ENCODE data around the gene DCHS1.

Gene DCHS1

DNA sequence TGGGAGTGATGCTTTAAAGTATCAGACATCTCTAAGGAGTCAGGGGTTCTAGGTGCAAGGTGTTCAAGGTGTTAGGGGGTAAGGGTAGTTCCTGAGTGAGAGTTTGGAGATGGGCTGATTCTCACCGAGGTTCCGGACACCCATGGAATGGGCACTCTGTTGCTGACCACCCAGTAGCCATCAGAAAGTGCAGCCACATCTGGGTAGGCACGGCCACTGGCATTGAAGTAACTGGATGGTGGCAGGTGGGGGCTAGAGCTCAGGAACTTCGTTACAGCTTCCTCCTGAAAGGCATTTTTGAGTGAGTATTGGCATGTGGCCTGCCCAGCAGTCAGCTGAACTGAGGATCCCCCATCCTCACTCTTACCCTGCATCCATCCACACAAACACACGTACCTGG is 40.6 kb downstream of the DCHS1 start:
- no peaks in the 10 kb centered on the region for H3K9me3 ChIP-seq (ENCODE audit: control insufficient read depth in 1 of 2, low read length in 2 of 2)
- H3K9ac ChIP-seq (ENCODE audit: low read depth in 1 of 2, low read length in 2 of 2), result no peak overlapping the region
- H3K27me3 ChIP-seq (ENCODE audit: control insufficient read depth in 1 of 2, insufficient read depth in 2 of 2, low read length in 2 of 2), result no peaks in the 10 kb centered on the region
- H3K36me3 ChIP-seq (ENCODE audit: control insufficient read depth in 1 of 2, insufficient read depth in 2 of 2, low read length in 2 of 2), result peaks cover 32 to 43% of the 10 kb centered on the region in 2 donors
- H3K4me1 ChIP-seq (ENCODE audit: control insufficient read depth in 1 of 2, insufficient read depth in 2 of 2, low read length in 2 of 2), result peaks cover 38 to 42% of the 10 kb centered on the region in 2 donors
- no peak overlapping the region for H3K27ac ChIP-seq (ENCODE audit: low read depth, low read length)
- no peak overlapping the region for H3K4me3 ChIP-seq (ENCODE audit: low read depth in 1 of 2, low read length in 2 of 2)

DNA sequence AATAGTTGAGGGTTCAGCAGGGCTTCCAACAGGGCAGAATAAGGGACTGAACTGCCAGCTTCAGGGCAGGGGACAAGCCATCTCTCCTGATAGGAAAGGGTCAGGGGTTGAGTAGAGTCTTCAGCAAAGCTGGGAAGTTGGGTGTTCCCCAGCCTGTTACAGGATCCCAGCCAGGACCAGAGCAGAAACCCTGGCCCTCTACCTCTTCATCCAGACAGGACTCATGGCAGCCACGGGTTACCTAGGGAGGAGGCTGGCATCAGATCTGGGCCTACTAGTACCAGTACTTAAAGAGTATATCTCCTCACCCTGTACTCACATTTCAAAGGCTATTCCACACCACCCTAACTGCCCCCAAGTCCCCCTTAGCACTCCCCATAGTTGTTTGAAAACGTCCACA is 41.2 kb downstream of the DCHS1 start:
- H3K27me3 ChIP-seq (ENCODE audit: control insufficient read depth in 1 of 2, insufficient read depth in 2 of 2, low read length in 2 of 2), result no peaks in the 10 kb centered on the region
- H3K27ac ChIP-seq (ENCODE audit: low read depth, low read length), result no peak overlapping the region
- H3K9ac ChIP-seq (ENCODE audit: low read depth in 1 of 2, low read length in 2 of 2), result no peak overlapping the region
- peaks cover 35 to 42% of the 10 kb centered on the region in 2 donors for H3K4me1 ChIP-seq (ENCODE audit: control insufficient read depth in 1 of 2, insufficient read depth in 2 of 2, low read length in 2 of 2)
- H3K9me3 ChIP-seq (ENCODE audit: control insufficient read depth in 1 of 2, low read length in 2 of 2), result no peaks in the 10 kb centered on the region
- peaks cover 38 to 49% of the 10 kb centered on the region in 2 donors for H3K36me3 ChIP-seq (ENCODE audit: control insufficient read depth in 1 of 2, insufficient read depth in 2 of 2, low read length in 2 of 2)
- H3K4me3 ChIP-seq (ENCODE audit: low read depth in 1 of 2, low read length in 2 of 2), result no peak overlapping the region

DNA sequence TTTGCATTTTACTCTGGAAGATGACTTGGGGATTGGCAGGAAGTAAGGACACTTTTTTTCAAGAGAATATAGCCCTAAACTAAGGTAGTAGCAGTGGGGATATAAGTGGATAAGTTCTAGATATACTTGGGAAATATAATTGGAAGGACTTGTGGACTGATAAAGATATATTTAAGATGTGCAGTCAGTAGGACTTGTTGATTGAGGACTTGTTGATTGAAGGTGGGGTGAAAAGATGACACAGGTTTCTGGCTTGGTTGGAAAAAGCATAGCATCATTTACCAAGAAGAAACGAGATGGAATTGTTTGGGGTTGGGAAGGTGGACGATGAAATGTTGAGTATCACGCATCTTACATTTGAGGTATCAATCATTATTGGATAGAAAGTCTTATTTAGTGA is 42.1 kb downstream of the DCHS1 start:
- Histone ChIP-seq H3K4me1 (ENCODE audit: control insufficient read depth in 1 of 2, insufficient read depth in 2 of 2, low read length in 2 of 2) (peaks cover 35 to 44% of the 10 kb centered on the region in 2 donors), H3K9ac (ENCODE audit: low read depth in 1 of 2, low read length in 2 of 2) (peak overlapping the region in 1 of 2 donors; percentile 98)

DNA sequence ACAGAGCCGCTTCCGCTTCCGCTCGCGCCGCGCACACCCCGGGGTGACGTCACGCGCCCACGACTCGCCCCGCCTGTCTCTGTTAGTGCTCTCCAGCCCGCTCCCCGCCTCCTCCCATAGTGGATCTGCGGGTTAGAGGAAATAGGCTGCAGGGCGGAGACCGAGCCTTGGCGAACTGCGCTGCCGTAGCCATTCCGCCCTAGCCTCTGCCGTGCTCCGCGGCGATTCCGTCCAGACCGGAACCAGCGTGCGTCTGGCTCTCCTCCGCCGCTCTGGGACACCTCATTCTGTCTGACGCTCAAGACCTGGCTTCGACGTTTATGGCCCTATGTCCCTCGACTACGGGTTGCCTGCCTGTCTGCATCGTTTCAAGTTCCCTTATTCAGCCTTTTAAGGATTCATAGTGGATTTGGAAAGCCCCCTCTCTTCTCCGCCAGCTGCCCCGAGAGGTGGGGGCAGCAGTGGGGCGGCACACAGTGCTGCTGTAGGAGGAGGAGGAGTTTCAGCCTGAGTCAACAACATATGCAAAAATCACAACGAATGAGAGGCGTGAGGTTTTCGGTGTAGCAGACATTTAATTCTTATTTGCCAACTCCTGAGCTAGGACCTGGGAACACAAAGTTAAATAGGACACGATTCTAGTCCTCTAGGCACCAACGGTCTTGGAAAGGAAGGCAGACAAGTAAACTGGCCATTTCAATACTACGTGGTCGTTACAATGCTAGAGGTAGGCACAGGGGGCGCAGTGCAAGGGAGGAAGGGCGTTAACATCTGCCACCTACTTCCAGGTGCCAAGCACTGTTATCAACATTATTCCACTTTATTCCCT is 43.2 kb downstream of the DCHS1 start, which contains the start of gene TAF10:
Gene TAF10, minus strand, starts transcription at position 4 of the 829 bp plus-strand sequence. CDS start 27 bp downstream, outside the sequence.
- Histone ChIP-seq H3K9me3 (ENCODE audit: control insufficient read depth in 1 of 2, low read length in 2 of 2) (no peaks in the 10 kb centered on the region), H3K4me3 (ENCODE audit: low read depth in 1 of 2, low read length in 2 of 2) (peak within 1 kb of the TSS; percentile 87 to 88), H3K27me3 (ENCODE audit: control insufficient read depth in 1 of 2, insufficient read depth in 2 of 2, low read length in 2 of 2) (no peaks in the 10 kb centered on the region), H3K27ac (ENCODE audit: low read depth, low read length) (peak within 1 kb of the TSS; percentile 99), H3K36me3 (ENCODE audit: control insufficient read depth in 1 of 2, insufficient read depth in 2 of 2, low read length in 2 of 2) (peaks cover 55 to 68% of the 10 kb centered on the region in 2 donors), H3K4me1 (ENCODE audit: control insufficient read depth in 1 of 2, insufficient read depth in 2 of 2, low read length in 2 of 2) (peaks cover 34 to 44% of the 10 kb centered on the region in 2 donors), H3K9ac (ENCODE audit: low read depth in 1 of 2, low read length in 2 of 2) (peak within 1 kb of the TSS; percentile 98 to 100)

More for the DNA sequence above, 42.1 kb downstream of the DCHS1 start:
- H3K9me3 ChIP-seq (ENCODE audit: control insufficient read depth in 1 of 2, low read length in 2 of 2), result no peaks in the 10 kb centered on the region
- no peaks in the 10 kb centered on the region for H3K27me3 ChIP-seq (ENCODE audit: control insufficient read depth in 1 of 2, insufficient read depth in 2 of 2, low read length in 2 of 2)
- H3K4me3 ChIP-seq (ENCODE audit: low read depth in 1 of 2, low read length in 2 of 2), result peak overlapping the region in 1 of 2 donors; percentile 88
- H3K36me3 ChIP-seq (ENCODE audit: control insufficient read depth in 1 of 2, insufficient read depth in 2 of 2, low read length in 2 of 2), result peaks cover 47 to 59% of the 10 kb centered on the region in 2 donors
- peak overlapping the region; percentile 99 for H3K27ac ChIP-seq (ENCODE audit: low read depth, low read length)

DNA sequence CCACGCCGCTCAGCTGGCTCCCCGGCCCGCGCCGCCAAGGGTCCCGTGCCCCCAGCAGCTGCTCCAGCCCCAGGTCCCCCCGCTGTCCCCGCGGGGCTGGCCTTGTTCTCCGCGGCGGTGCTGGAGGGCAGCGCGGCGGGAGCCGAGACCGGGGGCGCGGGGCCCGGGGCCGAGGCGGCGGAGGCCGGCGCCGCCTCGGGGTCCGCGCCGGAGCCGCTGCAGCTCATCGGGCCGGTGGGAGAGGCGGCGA is 43.7 kb downstream of the DCHS1 start:
- Histone ChIP-seq H3K36me3 (ENCODE audit: control insufficient read depth in 1 of 2, insufficient read depth in 2 of 2, low read length in 2 of 2) (peaks cover 55 to 66% of the 10 kb centered on the region in 2 donors), H3K9ac (ENCODE audit: low read depth in 1 of 2, low read length in 2 of 2) (peak overlapping the region; percentile 86 to 87), H3K27me3 (ENCODE audit: control insufficient read depth in 1 of 2, insufficient read depth in 2 of 2, low read length in 2 of 2) (no peaks in the 10 kb centered on the region), H3K27ac (ENCODE audit: low read depth, low read length) (peak overlapping the region; percentile 85), H3K9me3 (ENCODE audit: control insufficient read depth in 1 of 2, low read length in 2 of 2) (no peaks in the 10 kb centered on the region), H3K4me3 (ENCODE audit: low read depth in 1 of 2, low read length in 2 of 2) (peak overlapping the region; percentile 87), H3K4me1 (ENCODE audit: control insufficient read depth in 1 of 2, insufficient read depth in 2 of 2, low read length in 2 of 2) (peaks cover 34 to 46% of the 10 kb centered on the region in 2 donors)

DNA sequence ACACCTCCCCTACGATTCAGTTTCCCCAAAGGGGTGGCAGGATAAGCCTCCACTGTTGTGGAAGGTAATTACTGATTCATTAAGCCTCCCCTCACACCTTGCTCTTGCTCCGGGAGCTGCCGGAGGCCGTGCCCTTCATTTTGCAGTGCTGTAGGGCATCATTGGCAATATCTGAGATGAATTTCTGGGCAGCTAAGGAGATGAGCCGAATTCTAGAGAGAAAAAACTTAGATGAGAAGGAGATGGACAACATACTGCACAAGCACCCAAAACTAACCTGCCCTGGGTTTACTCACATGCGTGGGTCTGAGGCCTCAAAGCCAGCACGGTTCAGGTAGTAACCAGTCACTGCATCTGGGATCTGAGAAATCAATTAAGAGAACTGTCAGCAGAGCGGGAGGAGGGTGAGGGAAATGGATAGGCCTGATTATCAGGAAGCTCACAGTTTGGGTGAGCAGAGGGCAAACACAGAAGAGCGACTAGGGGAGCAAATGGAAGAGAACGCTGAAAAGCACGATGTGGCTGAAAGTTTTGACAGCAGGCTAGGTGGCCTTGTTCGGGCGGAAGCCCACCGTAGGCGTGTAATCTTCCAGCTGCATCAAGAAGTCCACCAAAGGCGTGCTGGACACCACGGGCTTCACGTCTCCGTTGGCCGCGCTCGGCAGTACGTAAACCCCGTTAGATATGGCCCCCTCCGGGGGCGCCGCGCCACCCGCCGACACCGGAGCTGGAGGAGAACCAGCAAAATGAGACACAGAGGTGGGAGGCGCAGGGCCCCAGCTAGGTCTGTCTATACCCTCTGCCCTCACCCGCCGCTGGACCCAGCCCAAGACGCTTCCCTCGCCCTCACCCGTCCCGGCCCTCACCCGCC is 44.3 kb downstream of the DCHS1 start:
- no peaks in the 10 kb centered on the region for H3K9me3 ChIP-seq (ENCODE audit: control insufficient read depth in 1 of 2, low read length in 2 of 2)
- H3K27me3 ChIP-seq (ENCODE audit: control insufficient read depth in 1 of 2, insufficient read depth in 2 of 2, low read length in 2 of 2), result no peaks in the 10 kb centered on the region
- peak overlapping the region; percentile 86 to 87 for H3K9ac ChIP-seq (ENCODE audit: low read depth in 1 of 2, low read length in 2 of 2)
- H3K4me1 ChIP-seq (ENCODE audit: control insufficient read depth in 1 of 2, insufficient read depth in 2 of 2, low read length in 2 of 2), result peaks cover 40 to 52% of the 10 kb centered on the region in 2 donors
- H3K36me3 ChIP-seq (ENCODE audit: control insufficient read depth in 1 of 2, insufficient read depth in 2 of 2, low read length in 2 of 2), result peaks cover 55 to 60% of the 10 kb centered on the region in 2 donors
- peak overlapping the region; percentile 87 for H3K4me3 ChIP-seq (ENCODE audit: low read depth in 1 of 2, low read length in 2 of 2)
- peak overlapping the region; percentile 85 for H3K27ac ChIP-seq (ENCODE audit: low read depth, low read length)

DNA sequence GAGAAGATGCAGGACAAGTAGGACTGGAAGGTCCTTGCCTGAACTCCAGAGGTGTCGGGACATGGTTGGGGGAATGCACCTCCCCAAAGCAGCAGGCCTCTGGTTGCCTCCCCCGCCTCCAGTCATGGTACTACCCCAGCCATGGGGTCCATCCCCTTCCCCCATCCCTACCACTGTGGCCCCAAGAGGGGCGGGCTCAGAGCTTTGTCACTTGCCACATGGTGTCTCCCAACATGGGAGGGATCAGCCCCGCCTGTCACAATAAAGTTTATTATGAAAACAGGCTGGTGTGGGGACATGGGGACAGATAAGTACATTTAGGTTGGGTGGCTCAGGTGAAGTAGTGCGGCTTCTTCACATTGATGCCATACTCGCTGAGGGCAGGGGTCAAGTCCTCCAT is 45.0 kb downstream of the DCHS1 start:
- Histone ChIP-seq H3K9ac (ENCODE audit: low read depth in 1 of 2, low read length in 2 of 2) (peak overlapping the region; percentile 86 to 87), H3K9me3 (ENCODE audit: control insufficient read depth in 1 of 2, low read length in 2 of 2) (no peaks in the 10 kb centered on the region), H3K27me3 (ENCODE audit: control insufficient read depth in 1 of 2, insufficient read depth in 2 of 2, low read length in 2 of 2) (no peaks in the 10 kb centered on the region), H3K4me3 (ENCODE audit: low read depth in 1 of 2, low read length in 2 of 2) (peak overlapping the region; percentile 87), H3K27ac (ENCODE audit: low read depth, low read length) (peak overlapping the region; percentile 85), H3K36me3 (ENCODE audit: control insufficient read depth in 1 of 2, insufficient read depth in 2 of 2, low read length in 2 of 2) (peaks cover 51 to 53% of the 10 kb centered on the region in 2 donors), H3K4me1 (ENCODE audit: control insufficient read depth in 1 of 2, insufficient read depth in 2 of 2, low read length in 2 of 2) (peaks cover 43 to 59% of the 10 kb centered on the region in 2 donors)

DNA sequence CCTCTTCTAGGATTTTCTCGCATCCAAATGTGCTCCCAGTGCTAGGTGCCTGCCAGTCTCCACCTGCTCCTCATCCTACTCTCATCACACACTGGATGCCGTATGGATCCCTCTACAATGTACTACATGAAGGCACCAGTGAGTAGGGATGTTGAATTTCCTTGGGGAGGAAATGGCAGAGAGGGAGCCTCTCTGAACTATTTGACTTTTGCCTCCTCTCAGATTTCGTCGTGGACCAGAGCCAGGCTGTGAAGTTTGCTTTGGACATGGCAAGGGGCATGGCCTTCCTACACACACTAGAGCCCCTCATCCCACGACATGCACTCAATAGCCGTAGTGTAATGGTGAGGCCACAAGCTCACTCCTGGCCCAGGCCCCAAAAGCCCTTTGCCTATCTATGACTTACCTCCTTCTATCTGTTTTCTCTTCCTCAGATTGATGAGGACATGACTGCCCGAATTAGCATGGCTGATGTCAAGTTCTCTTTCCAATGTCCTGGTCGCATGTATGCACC is 46.0 kb downstream of the DCHS1 start:
- H3K9ac ChIP-seq (ENCODE audit: low read depth in 1 of 2, low read length in 2 of 2), result peak overlapping the region in 1 of 2 donors; percentile 14
- no peaks in the 10 kb centered on the region for H3K27me3 ChIP-seq (ENCODE audit: control insufficient read depth in 1 of 2, insufficient read depth in 2 of 2, low read length in 2 of 2)
- H3K9me3 ChIP-seq (ENCODE audit: control insufficient read depth in 1 of 2, low read length in 2 of 2), result no peaks in the 10 kb centered on the region
- peak overlapping the region; percentile 6 for H3K27ac ChIP-seq (ENCODE audit: low read depth, low read length)
- H3K4me3 ChIP-seq (ENCODE audit: low read depth in 1 of 2, low read length in 2 of 2), result no peak overlapping the region
- peaks cover 54 to 69% of the 10 kb centered on the region in 2 donors for H3K4me1 ChIP-seq (ENCODE audit: control insufficient read depth in 1 of 2, insufficient read depth in 2 of 2, low read length in 2 of 2)
- H3K36me3 ChIP-seq (ENCODE audit: control insufficient read depth in 1 of 2, insufficient read depth in 2 of 2, low read length in 2 of 2), result peaks cover 42 to 43% of the 10 kb centered on the region in 2 donors

DNA sequence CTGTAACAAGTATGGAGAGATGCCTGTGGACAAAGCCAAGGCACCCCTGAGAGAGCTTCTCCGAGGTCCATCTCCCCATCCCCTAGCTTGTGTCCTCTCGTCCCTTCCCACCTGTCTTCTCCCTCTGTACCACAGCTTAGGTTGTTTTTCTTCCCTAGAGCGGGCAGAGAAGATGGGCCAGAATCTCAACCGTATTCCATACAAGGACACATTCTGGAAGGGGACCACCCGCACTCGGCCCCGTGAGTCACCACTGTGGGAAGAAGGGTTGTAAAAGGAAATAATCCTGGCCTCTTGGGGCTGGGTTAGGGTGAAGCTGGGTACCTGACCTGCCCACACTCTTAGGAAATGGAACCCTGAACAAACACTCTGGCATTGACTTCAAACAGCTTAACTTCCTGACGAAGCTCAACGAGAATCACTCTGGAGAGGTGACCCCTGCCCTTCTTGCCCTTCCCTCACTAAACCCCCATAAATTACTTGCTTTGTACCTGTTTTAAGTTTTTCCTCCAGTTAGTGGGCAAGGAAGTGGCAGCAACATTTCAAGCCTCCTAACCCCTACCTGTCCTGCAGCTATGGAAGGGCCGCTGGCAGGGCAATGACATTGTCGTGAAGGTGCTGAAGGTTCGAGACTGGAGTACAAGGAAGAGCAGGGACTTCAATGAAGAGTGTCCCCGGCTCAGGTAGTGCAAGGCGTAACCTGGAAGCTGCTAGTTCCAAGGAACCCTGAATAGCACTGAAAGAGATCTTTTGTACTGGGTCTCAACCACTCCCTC is 46.7 kb downstream of the DCHS1 start:
- H3K27me3 ChIP-seq (ENCODE audit: control insufficient read depth in 1 of 2, insufficient read depth in 2 of 2, low read length in 2 of 2), result no peaks in the 10 kb centered on the region
- peak overlapping the region in 1 of 2 donors; percentile 14 for H3K9ac ChIP-seq (ENCODE audit: low read depth in 1 of 2, low read length in 2 of 2)

More for the DNA sequence above, 46.7 kb downstream of the DCHS1 start:
- peak overlapping the region; percentile 6 for H3K27ac ChIP-seq (ENCODE audit: low read depth, low read length)
- no peaks in the 10 kb centered on the region for H3K9me3 ChIP-seq (ENCODE audit: control insufficient read depth in 1 of 2, low read length in 2 of 2)
- peaks cover 36 to 37% of the 10 kb centered on the region in 2 donors for H3K36me3 ChIP-seq (ENCODE audit: control insufficient read depth in 1 of 2, insufficient read depth in 2 of 2, low read length in 2 of 2)
- no peak overlapping the region for H3K4me3 ChIP-seq (ENCODE audit: low read depth in 1 of 2, low read length in 2 of 2)
- H3K4me1 ChIP-seq (ENCODE audit: control insufficient read depth in 1 of 2, insufficient read depth in 2 of 2, low read length in 2 of 2), result peaks cover 55 to 71% of the 10 kb centered on the region in 2 donors

Data from duodenal mucosa (tissue), 2 donors.